Spinal cord (tissue), 10 donors: ENCODE data around the gene TMPRSS7. TPM values are rescaled to one million over a fixed set of nuclear protein-coding genes. Genes with fewer than 3 reads are reported as not detected.
"Not testable (repeated sequence)": the region's sequence is repeated elsewhere in the genome, so short reads cannot be mapped to it uniquely, and the experiment has no call there.

ENCODE experiments used
- DNase-seq, 6 donors: peaks; one replicate each; pipeline versions ENCODE4 v3.0.0 to v3.0.0-alpha.2; 2013 to 2015; ENCODE audit warnings: low spot score in 6 of 6, low read depth in 4 of 6
- H3K27ac ChIP-seq: one replicate; pipeline ENCODE4 v1.5.1; 2013; ENCODE audit warnings: low read depth, low read length, control low read depth
- H3K27me3 ChIP-seq: one replicate; pipeline ENCODE4 v1.6.1; 2013; ENCODE audit warnings: low read length; ENCODE audit not compliant: control insufficient read depth, insufficient read depth
- H3K36me3 ChIP-seq: one replicate; pipeline ENCODE4 v1.6.1; 2013; ENCODE audit warnings: low read length; ENCODE audit not compliant: control insufficient read depth, insufficient read depth
- H3K4me1 ChIP-seq: one replicate; pipeline ENCODE4 v1.6.1; 2013; ENCODE audit warnings: low read length; ENCODE audit not compliant: control insufficient read depth, insufficient read depth
- H3K4me3 ChIP-seq: one replicate; pipeline ENCODE4 v1.5.1; 2013; ENCODE audit warnings: low read depth, low read length, control low read depth
- H3K9me3 ChIP-seq: one replicate; pipeline ENCODE4 v1.6.1; 2013; ENCODE audit warnings: low read length; ENCODE audit not compliant: control insufficient read depth, insufficient read depth
- WGBS: methylation state at CpG from one replicate; pipeline ENCODE4 v1.1.5; 2013; ENCODE audit warnings: missing lambda C conversion rate; ENCODE audit not compliant: insufficient coverage; 5-methylcytosine and 5-hydroxymethylcytosine counted together
- polyA plus RNA-seq, 2 donors: library from polyadenylated mRNA; unstranded; fragments of 120-200 nt; gene quantifications; one replicate each; pipeline ENCODE4 v1.2.1, GENCODE V29; 2013; ENCODE audit not compliant: insufficient read length in 2 of 2
- total RNA-seq, 2 donors: library from RNA; depleted of rRNA in 1 of 2; stranded (reverse); fragments of 120-200 nt in 1 of 2; fragments of >200 nt in 1 of 2; gene quantifications; one replicate each; pipeline versions ENCODE4 v1.2.3 to v1.2.4, GENCODE V29; 2013 to 2014
- donor health status: healthy.

Gene TMPRSS7
- total and polyA plus RNA-seq, 4 donors, result 0.30 to 0.69 (median 0.51) TPM

- WGBS, result no CpG with 5 or more reads among the region's 4 CpGs
- no peaks in the 10 kb centered on the region for H3K27me3 ChIP-seq
- peaks cover 1% of the 10 kb centered on the region for H3K9me3 ChIP-seq
- no peaks in the 10 kb centered on the region for H3K4me1 ChIP-seq
- no peaks in the 10 kb centered on the region for H3K36me3 ChIP-seq
- no peak for DNase-seq
- no peak overlapping the region for H3K27ac ChIP-seq
- no peak overlapping the region for H3K4me3 ChIP-seq
These were observed 6.7 kb upstream of the TMPRSS7 start for GRCh38 chr3:112027826-112028225.

- Histone ChIP-seq H3K4me3 (no peak overlapping the region), H3K27me3 (no peaks in the 10 kb centered on the region), H3K9me3 (no peaks in the 10 kb centered on the region), H3K36me3 (no peaks in the 10 kb centered on the region), H3K4me1 (no peaks in the 10 kb centered on the region), H3K27ac (no peak overlapping the region)
- 90% methylated on average over 2 of the region's 5 CpGs for WGBS
- DNase-seq, result no peak
These were observed 3.6 kb upstream of the TMPRSS7 start for GRCh38 chr3:112030901-112031300.

GRCh38 chr3:112032098-112032731, 2.3 kb upstream of the TMPRSS7 start:
- no peak for DNase-seq
- Histone ChIP-seq H3K4me3 (no peak overlapping the region), H3K27ac (no peak overlapping the region), H3K27me3 (no peaks in the 10 kb centered on the region), H3K4me1 (no peaks in the 10 kb centered on the region), H3K36me3 (no peaks in the 10 kb centered on the region), H3K9me3 (no peaks in the 10 kb centered on the region)
- WGBS, result 75% methylated on average over 4 of the region's 5 CpGs

GRCh38 chr3:112035241-112035640, 705 bp downstream of the TMPRSS7 start:
- Histone ChIP-seq H3K27me3 (no peaks in the 10 kb centered on the region), H3K9me3 (no peaks in the 10 kb centered on the region), H3K36me3 (no peaks in the 10 kb centered on the region), H3K4me3 (no peak overlapping the region), H3K4me1 (peaks cover 5% of the 10 kb centered on the region), H3K27ac (no peak overlapping the region)
- peak in 1 of 6 donors; percentile 52 for DNase-seq
- 37% methylated on average over 2 of the region's 3 CpGs for WGBS

GRCh38 chr3:112037194-112037593, 2.7 kb downstream of the TMPRSS7 start:
- not testable (repeated sequence) for H3K27me3 ChIP-seq, H3K36me3 ChIP-seq, DNase-seq, H3K4me3 ChIP-seq, H3K9me3 ChIP-seq, H3K27ac ChIP-seq, H3K4me1 ChIP-seq
- 88% methylated on average over 1 of the region's 4 CpGs for WGBS

- DNase-seq, result peak in 1 of 6 donors; percentile 65
- Histone ChIP-seq H3K27ac (no peak overlapping the region), H3K27me3 (no peaks in the 10 kb centered on the region), H3K4me3 (no peak overlapping the region), H3K4me1 (peaks cover 5% of the 10 kb centered on the region), H3K36me3 (no peaks in the 10 kb centered on the region), H3K9me3 (no peaks in the 10 kb centered on the region)
- no CpG with 5 or more reads among the region's 3 CpGs for WGBS
These were observed 4.3 kb downstream of the TMPRSS7 start for GRCh38 chr3:112038863-112039262.

GRCh38 chr3:112041321-112041720, 6.8 kb downstream of the TMPRSS7 start:
- no peak overlapping the region for H3K27ac ChIP-seq
- no peaks in the 10 kb centered on the region for H3K9me3 ChIP-seq
- DNase-seq, result no peak
- H3K4me1 ChIP-seq, result peaks cover 5% of the 10 kb centered on the region
- no peaks in the 10 kb centered on the region for H3K27me3 ChIP-seq
- no peaks in the 10 kb centered on the region for H3K36me3 ChIP-seq
- H3K4me3 ChIP-seq, result no peak overlapping the region

GRCh38 chr3:112042842-112043280, 8.3 kb downstream of the TMPRSS7 start:
- no peaks in the 10 kb centered on the region for H3K36me3 ChIP-seq
- no peaks in the 10 kb centered on the region for H3K9me3 ChIP-seq
- peaks cover 5% of the 10 kb centered on the region for H3K4me1 ChIP-seq
- H3K27me3 ChIP-seq, result no peaks in the 10 kb centered on the region
- no CpG with 5 or more reads among the region's 6 CpGs for WGBS
- no peak overlapping the region for H3K27ac ChIP-seq
- no peak overlapping the region for H3K4me3 ChIP-seq
- DNase-seq, result peak in 2 of 6 donors; percentile 55 to 78

GRCh38 chr3:112043621-112044201, 9.2 kb downstream of the TMPRSS7 start:
- Histone ChIP-seq H3K27ac (no peak overlapping the region), H3K9me3 (no peaks in the 10 kb centered on the region), H3K36me3 (no peaks in the 10 kb centered on the region), H3K27me3 (no peaks in the 10 kb centered on the region), H3K4me3 (no peak overlapping the region), H3K4me1 (no peaks in the 10 kb centered on the region)
- WGBS, result 3% methylated on average over 6 of the region's 7 CpGs
- peak; percentile 35 to 92 (median 58) for DNase-seq

GRCh38 chr3:112046599-112046998, 12.1 kb downstream of the TMPRSS7 start:
- Histone ChIP-seq H3K4me1 (no peaks in the 10 kb centered on the region), H3K36me3 (no peaks in the 10 kb centered on the region), H3K27ac (no peak overlapping the region), H3K4me3 (no peak overlapping the region), H3K27me3 (no peaks in the 10 kb centered on the region), H3K9me3 (no peaks in the 10 kb centered on the region)
- no CpG with 5 or more reads among the region's 4 CpGs for WGBS
- DNase-seq, result no peak
